ENCODE data around the gene GRAMD2A.
A peak's percentile ranks its signal among the peaks of the same experiment; 100 is the strongest.

GRAMD2A gene

GRCh38 chr15:72113347-72114031 is 84.1 kb downstream of the GRAMD2A start (continued):
- TF ChIP-seq AEBP2 (tag by site-specific recombination; IDR thresholded peaks at IDR 0.05; ENCODE audit: borderline replicate concordance), result no peak
- TF ChIP-seq SCRT2 (tag by site-specific recombination; IDR thresholded peaks at IDR 0.05), result peak; percentile 76
- TF ChIP-seq PRDM1 (tag by site-specific recombination; IDR thresholded peaks at IDR 0.05), result peak; percentile 99
- TF ChIP-seq ZNF843 (tag by site-specific recombination; IDR thresholded peaks at IDR 0.05), result no peak
- peak; percentile 30; the same call in 1 of the 2 replicates for TF ChIP-seq ZNF335 (tag by site-specific recombination; conservative IDR thresholded peaks at IDR 0.05)
- peak; percentile 87 for TF ChIP-seq FEZF1 (tag by site-specific recombination; IDR thresholded peaks at IDR 0.05)
- TF ChIP-seq ZNF366 (tag by site-specific recombination; conservative IDR thresholded peaks at IDR 0.05), result peak; percentile 41; the same call in 1 of the 2 replicates
- no peak for TF ChIP-seq ZNF174 (tag by site-specific recombination; IDR thresholded peaks at IDR 0.05)
- no peak for TF ChIP-seq ZNF341 (tag by site-specific recombination; IDR thresholded peaks at IDR 0.05; ENCODE audit: low read depth)
- no peak for TF ChIP-seq ZNF214 (tag by site-specific recombination; IDR thresholded peaks at IDR 0.05; ENCODE audit: borderline replicate concordance)
- no peak for TF ChIP-seq ZBTB6 (tag by site-specific recombination; IDR thresholded peaks at IDR 0.05)
- TF ChIP-seq ZBTB10 (tag by site-specific recombination; IDR thresholded peaks at IDR 0.05), result no peak
- TF ChIP-seq ZNF692 (tag by site-specific recombination; IDR thresholded peaks at IDR 0.05), result 0 out of 2 replicates have a peak, but pooled peaks have one; percentile 33
- no peak for TF ChIP-seq ZNF792 (tag by site-specific recombination; IDR thresholded peaks at IDR 0.05)
- no peak for TF ChIP-seq ZNF18 (tag by site-specific recombination; IDR thresholded peaks at IDR 0.05)
- no peak for TF ChIP-seq ZNF202 (tag by site-specific recombination; IDR thresholded peaks at IDR 0.05; ENCODE audit: borderline replicate concordance)
- TF ChIP-seq ZSCAN5A (tag by site-specific recombination; IDR thresholded peaks at IDR 0.05), result no peak
- no peak for TF ChIP-seq ZNF521 (tag by site-specific recombination; IDR thresholded peaks at IDR 0.05)
- no peak for TF ChIP-seq GLI2 (tag by site-specific recombination; IDR thresholded peaks at IDR 0.05; ENCODE audit: borderline replicate concordance, low read depth)
- TF ChIP-seq ZNF639 (tag by site-specific recombination; IDR thresholded peaks at IDR 0.05), result peak; percentile 44; the same call in 1 of the 2 replicates
- 0 out of 2 replicates have a peak, but pooled peaks have one; percentile 21 for TF ChIP-seq ZNF394 (tag by site-specific recombination; IDR thresholded peaks at IDR 0.05; ENCODE audit: borderline replicate concordance)
- TF ChIP-seq GLIS2 (tag by site-specific recombination; IDR thresholded peaks at IDR 0.05), result no peak
- no peak for TF ChIP-seq TRIM28 (IDR thresholded peaks at IDR 0.05; ENCODE audit: borderline replicate concordance, low read length)
- no peak for TF ChIP-seq ZNF677 (tag by site-specific recombination; IDR thresholded peaks at IDR 0.05)
- TF ChIP-seq ZBTB21 (tag by site-specific recombination; IDR thresholded peaks at IDR 0.05), result peak; percentile 16; the same call in 1 of the 2 replicates

Data from HEK293 (cell line).